Neuronal stem cell (in vitro differentiated cells): ENCODE measurements around the gene FMN1.

Source experiments
- DNase-seq: peaks from one replicate; pipeline ENCODE4 v3.0.0-alpha.2; 2013; ENCODE audit warnings: low spot score
- H2AFZ ChIP-seq: one replicate; pipeline ENCODE4 v1.6.1; 2013; ENCODE audit warnings: mild to moderate bottlenecking, low read length, inconsistent platforms
- H2AK5ac ChIP-seq: 2 replicates; pipeline ENCODE4 v1.6.1; 2013; ENCODE audit warnings: low read depth, mild to moderate bottlenecking, inconsistent platforms, low read length, moderate library complexity, mixed read lengths
- H2BK120ac ChIP-seq: 2 replicates; pipeline ENCODE4 v1.6.1; 2013; ENCODE audit warnings: low read depth, mild to moderate bottlenecking, inconsistent platforms, low read length, moderate library complexity, mixed read lengths
- H2BK12ac ChIP-seq: one replicate; pipeline ENCODE4 v1.6.1; 2013; ENCODE audit warnings: low read length, inconsistent platforms
- H2BK15ac ChIP-seq: 2 replicates; pipeline ENCODE4 v1.6.1; 2013; ENCODE audit warnings: mild to moderate bottlenecking, low read length, inconsistent platforms, mixed read lengths
- H2BK5ac ChIP-seq: one replicate; pipeline ENCODE4 v1.6.1; 2013; ENCODE audit warnings: inconsistent platforms, mild to moderate bottlenecking, low read length, moderate library complexity
- H3K14ac ChIP-seq: one replicate; pipeline ENCODE4 v1.6.1; 2013; ENCODE audit warnings: low read length, inconsistent platforms
- H3K18ac ChIP-seq: 2 replicates; pipeline ENCODE4 v1.6.1; 2013; ENCODE audit warnings: low read length, inconsistent platforms
- H3K23ac ChIP-seq: 2 replicates; pipeline ENCODE4 v1.6.1; 2013; ENCODE audit warnings: low read depth, mild to moderate bottlenecking, mixed read lengths, low read length, inconsistent platforms; ENCODE audit not compliant: poor library complexity
- H3K27ac ChIP-seq: replicated peaks from 3 replicates; pipeline ENCODE4 v1.5.1; 2013; ENCODE audit warnings: low read length, inconsistent platforms
- H3K27me3 ChIP-seq, 3 experiments: 2 replicates each; pipeline ENCODE4 v1.6.1; 2013; ENCODE audit warnings: low read length in 3 of 3, mild to moderate bottlenecking in 2 of 3, inconsistent platforms in 1 of 3, low read depth in 1 of 3, mixed read lengths in 1 of 3, moderate library complexity in 1 of 3; ENCODE audit not compliant: control insufficient read depth in 3 of 3, insufficient read depth in 3 of 3
- H3K36me3 ChIP-seq, 2 donors: replicated peaks in 1 of 2; 2 replicates each; pipeline ENCODE4 v1.6.1; 2013; ENCODE audit warnings: low read length in 2 of 2; ENCODE audit not compliant: control insufficient read depth in 2 of 2, insufficient read depth in 2 of 2
- H3K4ac ChIP-seq: 2 replicates; pipeline ENCODE4 v1.6.1; 2013; ENCODE audit warnings: inconsistent platforms, mild to moderate bottlenecking, low read length, moderate library complexity
- H3K4me1 ChIP-seq, 2 donors: 1 replicate in 1 of 2; 2 replicates in 1 of 2; pipeline ENCODE4 v1.6.1; 2013; ENCODE audit warnings: low read length in 2 of 2, low read depth in 1 of 2; ENCODE audit not compliant: control insufficient read depth in 2 of 2, insufficient read depth in 1 of 2
- H3K4me2 ChIP-seq: one replicate; pipeline ENCODE4 v1.6.1; 2013; ENCODE audit warnings: mild to moderate bottlenecking, low read length, inconsistent platforms; ENCODE audit not compliant: insufficient read depth, poor library complexity, severe bottlenecking
- H3K4me3 ChIP-seq, 2 donors: 2 replicates each; pipeline ENCODE4 v1.5.1; 2013; ENCODE audit warnings: low read length in 2 of 2, mild to moderate bottlenecking in 2 of 2, inconsistent platforms in 1 of 2, moderate library complexity in 1 of 2
- H3K79me1 ChIP-seq: one replicate; pipeline ENCODE4 v1.6.1; 2013; ENCODE audit warnings: low read depth, mild to moderate bottlenecking, inconsistent platforms, low read length, moderate library complexity
- H3K9ac ChIP-seq: one replicate; pipeline ENCODE4 v1.6.1; 2013; ENCODE audit warnings: mild to moderate bottlenecking, low read depth, low read length, inconsistent platforms; ENCODE audit not compliant: poor library complexity
- H3K9me3 ChIP-seq, 2 donors: replicated peaks in 1 of 2; 2 replicates each; pipeline versions ENCODE3 to v1.6.1; 2013; ENCODE audit warnings: low read length in 2 of 2, mild to moderate bottlenecking in 2 of 2, inconsistent platforms in 1 of 2, low read depth in 1 of 2, mixed read lengths in 1 of 2, moderate library complexity in 1 of 2; ENCODE audit not compliant: control insufficient read depth in 2 of 2, insufficient read depth in 1 of 2
- H4K8ac ChIP-seq: one replicate; pipeline ENCODE4 v1.6.1; 2013; ENCODE audit warnings: low read depth, mild to moderate bottlenecking, inconsistent platforms, low read length, moderate library complexity
- H4K91ac ChIP-seq: one replicate; pipeline ENCODE4 v1.6.1; 2013; ENCODE audit warnings: low read length, low read depth, mild to moderate bottlenecking, inconsistent platforms; ENCODE audit not compliant: poor library complexity
- WGBS, 2 donors: extraction: QIAGEN DNeasy Blood & Tissue Kit; methylation state at CpG; one replicate each; pipeline ENCODE4 v1.1.7; 2013; ENCODE audit warnings: missing lambda C conversion rate in 2 of 2, mixed read lengths in 1 of 2; ENCODE audit not compliant: insufficient read length in 2 of 2, insufficient replicate concordance in 1 of 2; ENCODE audit errors: extremely low coverage in 2 of 2; 5-methylcytosine and 5-hydroxymethylcytosine counted together

FMN1 gene

DNA sequence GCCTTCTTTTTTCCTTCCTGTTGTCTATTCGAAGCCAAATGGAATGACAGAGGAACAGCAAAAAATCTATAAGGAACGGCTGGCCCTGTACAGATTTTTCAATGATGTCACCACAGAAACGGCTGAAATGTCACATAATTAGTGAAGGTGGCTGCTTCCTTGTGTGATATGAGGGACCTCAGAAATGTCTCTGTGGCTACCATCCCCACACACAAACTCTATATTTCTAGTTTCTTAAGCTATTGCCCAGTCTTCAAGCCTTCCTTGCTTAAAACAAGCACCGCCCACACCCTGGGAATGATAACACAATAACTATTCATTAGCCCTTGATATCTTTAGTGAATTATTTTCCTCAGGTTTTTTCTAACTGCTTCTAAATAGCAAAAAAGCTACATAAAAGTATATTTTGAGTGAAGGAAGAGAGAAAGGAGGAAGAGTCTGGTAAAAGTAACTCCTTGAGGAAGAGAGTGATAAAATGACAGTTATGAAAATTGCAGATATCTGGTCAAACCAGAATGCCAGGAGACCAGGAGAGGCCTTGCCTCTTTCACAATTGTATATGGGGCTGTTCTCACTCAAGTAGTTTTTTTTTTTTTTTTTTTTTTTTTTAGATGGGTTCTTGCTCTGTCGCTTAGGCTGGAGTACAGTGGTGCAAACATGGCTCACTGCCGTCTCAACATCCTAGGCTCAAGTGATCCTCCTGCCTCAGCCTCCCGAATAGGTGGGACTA lies 38.7 kb downstream of the FMN1 start:
- Histone ChIP-seq H2BK15ac (no peak overlapping the region), H3K9me3 (peaks cover 0 to 7% of the 10 kb centered on the region in 2 donors), H3K18ac (no peak overlapping the region), H3K23ac (no peak overlapping the region), H3K36me3 (no peaks in the 10 kb centered on the region), H3K4me2 (no peak overlapping the region), H3K9ac (no peak overlapping the region), H2AK5ac (no peak overlapping the region), H2BK5ac (no peak overlapping the region), H2BK12ac (no peak overlapping the region), H3K27me3 (peaks cover 0 to 10% (median 0%) of the 10 kb centered on the region in 3 experiments), H4K91ac (no peak overlapping the region), H2BK120ac (no peak overlapping the region), H3K79me1 (no peaks in the 10 kb centered on the region), H3K14ac (no peak overlapping the region), H3K4me1 (peaks cover 9% of the 10 kb centered on the region in 2 donors), H3K4me3 (no peak overlapping the region), H3K4ac (no peak overlapping the region), H4K8ac (no peak overlapping the region), H3K27ac (no peak overlapping the region), H2AFZ (no peak overlapping the region)
- no CpG with 5 or more reads among the region's 7 CpGs for WGBS, 2 donors
- DNase-seq, result no peak

DNA sequence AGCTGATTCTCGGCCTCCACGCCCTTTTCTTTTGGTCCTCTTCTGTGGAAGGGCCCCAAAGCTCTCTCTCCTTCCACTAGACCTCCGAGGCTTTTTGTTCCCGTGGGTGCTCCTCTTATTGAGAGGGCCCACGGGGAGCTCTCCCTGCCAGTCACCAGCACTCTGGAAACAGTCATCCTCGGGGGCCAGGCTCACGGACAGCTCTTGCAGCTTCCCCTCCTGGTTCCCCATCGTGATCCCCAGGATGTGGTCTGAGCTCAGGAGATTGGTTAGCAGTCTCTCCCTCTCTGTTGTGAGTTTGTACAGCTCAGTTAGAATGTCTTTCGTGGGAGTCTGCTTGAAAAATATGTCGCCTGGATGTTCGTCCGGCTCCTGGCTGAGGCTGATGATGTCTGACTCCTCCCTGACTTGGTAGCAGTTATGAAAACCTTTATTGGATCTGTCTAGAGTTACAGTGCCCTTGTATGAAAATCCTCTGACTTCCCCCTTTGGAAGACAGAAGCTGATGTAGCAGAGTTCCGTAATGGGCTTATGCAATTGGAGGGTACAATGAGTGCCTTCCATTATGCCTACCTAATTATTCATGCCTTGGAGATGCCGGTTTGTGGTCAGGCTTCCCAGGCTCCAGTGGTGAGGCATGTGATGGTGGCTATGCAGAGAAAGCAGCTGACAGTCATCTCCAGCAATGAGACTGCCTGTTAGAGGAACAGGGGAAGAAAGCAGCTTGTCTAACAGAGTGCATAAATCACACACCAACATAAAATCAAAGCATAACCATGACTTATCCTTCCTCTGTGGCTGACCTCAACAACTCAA lies 40.0 kb downstream of the FMN1 start:
- no peak overlapping the region for H2BK15ac ChIP-seq
- no peak overlapping the region for H3K4ac ChIP-seq
- H2BK12ac ChIP-seq, result no peak overlapping the region
- no peak overlapping the region for H3K4me2 ChIP-seq
- H2BK5ac ChIP-seq, result no peak overlapping the region
- no peak overlapping the region for H3K14ac ChIP-seq
- H3K79me1 ChIP-seq, result no peaks in the 10 kb centered on the region
- peaks cover 0 to 18% (median 0%) of the 10 kb centered on the region in 3 experiments for H3K27me3 ChIP-seq
- no peak overlapping the region for H3K9ac ChIP-seq
- no peak overlapping the region for H4K8ac ChIP-seq
- H3K4me3 ChIP-seq, result no peak overlapping the region
- no peak overlapping the region for H2AK5ac ChIP-seq
- H3K4me1 ChIP-seq, result peaks cover 9% of the 10 kb centered on the region in 2 donors
- H3K27ac ChIP-seq, result no peak overlapping the region
- H2AFZ ChIP-seq, result peak overlapping the region; percentile 21
- H3K9me3 ChIP-seq, result peaks cover 0 to 7% of the 10 kb centered on the region in 2 donors
- H2BK120ac ChIP-seq, result no peak overlapping the region
- DNase-seq, result no peak
- WGBS, 2 donors, result no CpG with 5 or more reads among the region's 14 CpGs
- H4K91ac ChIP-seq, result no peak overlapping the region
- H3K23ac ChIP-seq, result no peak overlapping the region
- H3K18ac ChIP-seq, result no peak overlapping the region
- no peaks in the 10 kb centered on the region for H3K36me3 ChIP-seq

DNA sequence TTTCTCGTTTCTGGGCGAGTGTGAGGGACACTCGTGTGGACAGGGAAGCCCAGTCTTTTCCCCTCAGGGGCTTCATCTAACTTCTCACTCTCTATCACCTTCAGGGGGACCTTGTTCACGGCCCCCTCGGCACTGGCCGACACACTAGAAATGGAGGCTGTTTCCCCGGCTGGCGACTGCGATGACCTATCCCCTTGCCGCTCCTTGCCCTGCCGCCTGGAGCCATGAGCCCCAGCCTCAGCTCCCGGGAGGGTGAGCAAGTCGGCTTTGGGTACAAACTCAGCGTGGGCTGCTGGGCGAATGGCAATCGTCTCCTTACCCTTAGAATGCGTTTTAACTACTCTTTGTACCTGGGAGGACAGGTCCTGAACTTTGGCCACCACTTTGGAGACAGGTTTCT lies 41.0 kb downstream of the FMN1 start:
- no peak overlapping the region for H3K23ac ChIP-seq
- DNase-seq, result no peak
- peaks cover 0 to 7% of the 10 kb centered on the region in 2 donors for H3K9me3 ChIP-seq
- H3K4me2 ChIP-seq, result no peak overlapping the region
- no peak overlapping the region for H2BK120ac ChIP-seq
- no peak overlapping the region for H3K4me3 ChIP-seq
- H3K14ac ChIP-seq, result peak overlapping the region; percentile 12
- no peak overlapping the region for H2AFZ ChIP-seq
- no CpG with 5 or more reads among the region's 17 CpGs for WGBS, 2 donors
- no peaks in the 10 kb centered on the region for H3K79me1 ChIP-seq
- no peak overlapping the region for H2BK5ac ChIP-seq
- H3K9ac ChIP-seq, result no peak overlapping the region
- no peak overlapping the region for H3K27ac ChIP-seq
- H2BK15ac ChIP-seq, result no peak overlapping the region
- no peak overlapping the region for H4K91ac ChIP-seq
- H3K36me3 ChIP-seq, result no peaks in the 10 kb centered on the region
- H3K4ac ChIP-seq, result no peak overlapping the region
- H3K4me1 ChIP-seq, result peaks cover 9% of the 10 kb centered on the region in 2 donors
- peak overlapping the region; percentile 80 for H2BK12ac ChIP-seq
- peak overlapping the region; percentile 37 for H2AK5ac ChIP-seq
- H3K18ac ChIP-seq, result no peak overlapping the region
- H4K8ac ChIP-seq, result no peak overlapping the region
- H3K27me3 ChIP-seq, result peaks cover 0 to 18% (median 0%) of the 10 kb centered on the region in 3 experiments

DNA sequence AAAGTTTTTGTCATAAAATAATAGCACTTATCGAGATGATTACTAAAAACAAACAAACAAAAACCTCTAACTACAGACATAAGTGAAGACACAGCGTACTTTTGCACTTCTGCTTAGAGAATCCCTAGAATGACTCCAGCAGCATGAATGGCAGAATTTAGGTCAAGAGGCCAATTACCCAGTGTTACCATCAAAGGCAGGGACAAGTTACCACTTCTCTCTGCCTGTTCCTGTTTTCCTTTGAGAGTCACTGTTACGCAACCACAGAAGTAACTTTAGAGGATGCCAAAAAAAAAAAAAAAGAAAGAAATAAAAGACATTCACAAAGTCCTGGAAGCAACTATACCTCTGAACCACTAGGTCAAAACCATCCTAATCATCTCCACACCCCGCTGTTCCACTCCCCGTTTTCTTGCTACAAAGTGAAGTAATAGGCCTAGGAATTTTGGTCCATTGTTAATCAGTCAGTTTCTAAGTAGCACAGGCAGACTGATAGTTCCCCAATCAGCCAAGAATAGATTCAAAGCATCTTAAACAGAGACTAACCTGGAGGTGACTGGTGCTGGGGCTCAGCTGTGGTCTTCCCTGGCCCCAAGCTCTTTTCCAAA lies 41.9 kb downstream of the FMN1 start:
- no peak overlapping the region for H2AK5ac ChIP-seq
- no peaks in the 10 kb centered on the region for H3K36me3 ChIP-seq
- H3K9me3 ChIP-seq, result peaks cover 0 to 7% of the 10 kb centered on the region in 2 donors
- no peak overlapping the region for H3K14ac ChIP-seq
- no peak overlapping the region for H3K4me3 ChIP-seq
- H2AFZ ChIP-seq, result no peak overlapping the region
- no peaks in the 10 kb centered on the region for H3K79me1 ChIP-seq
- H3K4me1 ChIP-seq, result peaks cover 9% of the 10 kb centered on the region in 2 donors
- no peak overlapping the region for H3K27ac ChIP-seq
- no peak overlapping the region for H3K23ac ChIP-seq
- no peak overlapping the region for H3K9ac ChIP-seq
- no peak overlapping the region for H2BK12ac ChIP-seq
- H2BK120ac ChIP-seq, result no peak overlapping the region
- H3K4ac ChIP-seq, result no peak overlapping the region
- H2BK5ac ChIP-seq, result no peak overlapping the region
- no CpG with 5 or more reads among the region's 5 CpGs for WGBS, 2 donors
- no peak overlapping the region for H4K8ac ChIP-seq
- H3K4me2 ChIP-seq, result no peak overlapping the region
- DNase-seq, result no peak
- H4K91ac ChIP-seq, result no peak overlapping the region
- peaks cover 0 to 18% (median 0%) of the 10 kb centered on the region in 3 experiments for H3K27me3 ChIP-seq
- H3K18ac ChIP-seq, result peak overlapping the region; percentile 58
- peak overlapping the region; percentile 22 for H2BK15ac ChIP-seq
